ENCODE measurements around the gene ESD. TPM values are rescaled to one million over a fixed set of nuclear protein-coding genes. Genes with fewer than 3 reads are reported as not detected.
"Not testable (repeated sequence)": the region's sequence is repeated elsewhere in the genome, so short reads cannot be mapped to it uniquely, and the experiment has no call there.

Gene ESD
- 112 and 136 TPM in 2 replicates for total RNA-seq (2014; rRNA removed; shearing (Covaris generic))

- DNase-seq (ENCODE audit: low read depth): peak; percentile 86
Measured at GRCh38 chr13:46796515-46797474, at the start of gene ESD. Gene ESD, minus strand, starts transcription at chr13:46797161. Its CDS starts 5,748 bp downstream, at chr13:46791413.

GRCh38 chr13:46846726-46847125 lies 49.8 kb upstream of the ESD start:
- no peak for DNase-seq (ENCODE audit: low read depth)

- DNase-seq (ENCODE audit: low read depth): no peak
Measured at GRCh38 chr13:46845146-46845545, 48.2 kb upstream of the ESD start.

DNA sequence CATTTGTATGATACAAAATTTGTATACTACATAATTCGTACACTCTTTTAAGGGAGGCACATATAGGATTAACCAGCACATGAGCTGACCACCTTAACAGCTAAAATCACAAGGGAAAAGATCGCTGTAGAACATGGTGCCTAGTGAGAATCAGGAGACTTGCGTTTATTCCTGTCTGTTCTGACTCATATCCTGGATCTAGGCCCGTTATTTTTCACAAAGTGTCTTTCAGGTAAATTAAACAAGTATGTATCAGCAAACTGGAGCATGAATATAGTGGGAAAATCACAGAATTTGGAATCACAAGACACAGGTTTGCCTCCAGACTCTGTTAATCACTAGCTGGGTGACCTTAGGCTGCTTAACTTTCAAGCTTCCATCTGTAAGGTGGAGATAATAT lies 47.5 kb upstream of the ESD start:
- peak; percentile 53 for DNase-seq (ENCODE audit: low read depth)

- peak; percentile 12 for DNase-seq (ENCODE audit: low read depth)
Measured at GRCh38 chr13:46839399-46839798, 42.4 kb upstream of the ESD start.

GRCh38 chr13:46834657-46835056 lies 37.7 kb upstream of the ESD start:
- DNase-seq (ENCODE audit: low read depth): no peak

DNA sequence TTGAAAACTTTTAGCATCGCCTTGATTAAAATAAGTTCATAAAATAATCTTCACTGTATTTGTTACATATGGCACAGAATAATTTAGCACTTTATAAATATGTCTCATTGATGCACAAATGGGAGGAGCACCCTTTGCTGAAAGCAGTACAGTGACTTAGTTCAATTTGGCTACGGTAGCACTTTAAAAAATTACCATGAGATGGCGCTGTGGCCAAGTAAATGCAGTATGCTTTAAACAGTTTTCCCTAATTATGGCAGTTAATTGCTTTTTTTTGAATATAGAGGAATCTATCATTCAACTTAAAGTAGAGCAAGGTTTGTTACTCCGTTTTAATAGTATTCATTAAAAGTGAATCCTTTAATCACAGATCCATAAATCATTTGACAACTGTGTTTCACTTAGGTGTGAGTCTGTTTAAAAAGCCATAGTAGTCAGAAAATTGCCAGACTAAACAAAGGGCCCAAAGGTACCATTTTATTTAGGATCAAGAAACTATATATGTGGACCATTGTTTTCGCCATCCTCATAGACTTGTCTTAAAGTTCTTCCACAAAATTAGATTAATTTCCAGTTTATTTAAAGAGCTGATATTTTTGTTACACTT lies 34.7 kb upstream of the ESD start:
- DNase-seq (ENCODE audit: low read depth): peak; percentile 34

- no peak for DNase-seq (ENCODE audit: low read depth)
Measured at GRCh38 chr13:46830405-46831005, 33.5 kb upstream of the ESD start.

- no peak for DNase-seq (ENCODE audit: low read depth)
Measured at GRCh38 chr13:46822551-46822950, 25.6 kb upstream of the ESD start.

DNA sequence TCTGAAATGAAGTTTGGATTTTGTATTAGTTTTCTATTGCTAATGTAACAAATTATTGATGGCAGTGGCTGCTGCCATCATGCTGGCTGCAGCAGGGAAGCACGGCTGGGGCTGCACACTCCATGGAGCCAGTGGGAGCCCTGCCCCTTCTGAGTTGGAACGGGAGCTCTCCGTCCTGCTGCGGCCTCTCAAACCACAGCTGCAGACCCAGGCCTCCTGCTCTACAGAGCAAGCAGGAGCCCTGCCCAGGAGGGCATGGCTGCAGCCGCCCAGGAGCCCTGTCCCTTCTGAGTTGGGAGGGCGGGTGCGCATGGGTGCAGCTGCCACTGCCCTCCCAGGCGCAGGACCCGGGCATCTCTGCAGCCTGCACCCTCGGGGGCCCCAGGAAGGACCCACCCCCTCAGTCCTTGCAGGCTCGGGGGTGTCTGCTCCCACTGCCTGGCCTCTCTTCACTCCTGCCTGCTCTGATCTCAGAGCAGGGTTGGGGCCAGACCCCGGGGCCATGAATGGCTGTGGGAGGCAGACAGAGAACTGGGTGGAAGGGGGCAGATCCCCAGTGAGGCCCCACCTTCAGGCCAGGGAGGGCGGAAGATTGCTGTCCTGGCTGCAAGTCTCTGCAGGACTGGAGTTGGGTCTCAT lies 21.0 kb upstream of the ESD start:
- DNase-seq (ENCODE audit: low read depth): no peak

DNA sequence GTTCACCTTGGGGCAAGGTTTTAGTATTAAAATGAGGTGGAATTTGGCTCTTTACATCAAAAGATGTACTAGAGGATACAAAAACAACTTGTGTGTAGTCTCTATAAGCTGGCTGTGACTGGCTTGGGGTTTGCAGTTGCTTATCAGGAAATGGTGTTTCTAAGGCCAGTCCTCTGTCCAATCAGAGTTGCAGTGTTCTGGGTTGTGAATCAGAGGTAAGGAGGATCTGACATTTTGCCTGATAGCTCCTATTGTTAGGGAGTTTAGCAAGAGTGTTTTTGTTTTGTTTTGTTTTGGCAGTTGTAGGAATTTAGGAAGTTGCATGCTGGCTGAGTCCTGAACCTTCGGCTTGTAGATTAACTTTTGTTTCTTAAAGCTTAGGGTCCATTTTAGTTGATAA lies 20.1 kb upstream of the ESD start:
- DNase-seq (ENCODE audit: low read depth): peak; percentile 27

DNA sequence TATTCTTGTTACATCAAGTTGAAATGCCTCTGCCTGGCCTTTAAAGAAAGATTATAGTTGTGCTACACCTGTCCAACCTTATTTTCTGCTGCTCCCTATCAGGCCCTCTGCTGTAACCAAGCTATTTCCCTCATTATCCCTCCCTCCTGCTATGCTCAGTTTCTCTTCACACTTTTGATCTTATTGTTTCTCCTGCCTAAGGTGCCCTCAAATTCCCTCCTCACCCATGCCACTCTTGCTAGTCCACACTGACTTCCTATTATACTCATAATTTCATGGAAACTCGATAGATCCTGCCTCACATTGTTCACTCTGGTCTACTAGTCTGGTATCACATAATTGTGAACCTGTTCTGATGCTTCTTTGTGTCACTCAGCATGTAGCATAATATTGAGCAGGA lies 19.4 kb upstream of the ESD start:
- DNase-seq (ENCODE audit: low read depth): no peak

DNA sequence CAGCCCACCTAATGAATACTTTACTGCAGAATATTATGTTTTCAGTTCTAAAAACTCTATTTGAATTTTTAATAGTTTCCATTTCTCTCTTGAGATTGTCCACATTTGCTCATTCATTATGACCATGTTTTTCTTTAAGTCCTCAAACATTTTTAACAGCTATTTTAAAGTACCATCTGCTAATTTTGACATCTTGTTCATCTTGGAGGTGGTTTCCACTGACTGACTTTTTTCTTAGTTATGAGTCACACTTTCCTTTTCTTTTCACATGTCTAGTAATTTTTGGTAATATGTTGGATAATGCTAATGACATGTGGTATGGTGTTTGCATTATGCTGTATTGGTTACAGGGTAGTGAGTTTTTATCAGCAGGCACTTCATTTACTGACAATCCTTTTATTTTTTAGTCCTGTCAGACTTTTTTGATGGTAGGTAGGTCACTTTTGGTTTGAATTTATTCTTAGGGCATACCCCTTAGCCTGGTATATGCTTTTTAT lies 15.4 kb upstream of the ESD start:
- DNase-seq (ENCODE audit: low read depth): no peak

DNA sequence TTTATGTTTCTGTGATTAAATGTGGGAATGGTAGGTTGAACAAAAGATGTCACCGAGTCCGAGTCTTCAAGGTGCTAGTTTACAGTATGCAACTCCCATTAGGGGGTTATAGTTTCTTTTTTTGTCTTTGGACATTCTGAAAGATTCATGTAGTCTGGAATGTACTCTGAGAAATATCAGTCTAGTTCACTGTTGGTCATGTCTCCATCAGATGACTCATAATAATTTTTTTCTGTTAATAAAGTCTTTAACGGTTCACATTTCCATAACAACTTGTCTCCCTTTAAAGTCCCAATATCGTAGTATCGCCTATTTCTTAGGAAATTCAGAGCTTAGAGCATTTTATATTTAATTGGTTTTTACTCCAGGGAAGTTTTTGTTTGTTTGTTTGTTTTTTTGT lies 13.5 kb upstream of the ESD start:
- no peak for DNase-seq (ENCODE audit: low read depth)

GRCh38 chr13:46804921-46805320 lies 8.0 kb upstream of the ESD start:
- not testable (repeated sequence) for DNase-seq (ENCODE audit: low read depth)

- DNase-seq (ENCODE audit: low read depth): peak; percentile 96
Measured at GRCh38 chr13:46804391-46804815, 7.4 kb upstream of the ESD start.

- DNase-seq (ENCODE audit: low read depth): peak; percentile 61
Measured at GRCh38 chr13:46803586-46803985, 6.6 kb upstream of the ESD start.

GRCh38 chr13:46801858-46802257 lies 4.9 kb upstream of the ESD start:
- DNase-seq (ENCODE audit: low read depth): no peak

DNA sequence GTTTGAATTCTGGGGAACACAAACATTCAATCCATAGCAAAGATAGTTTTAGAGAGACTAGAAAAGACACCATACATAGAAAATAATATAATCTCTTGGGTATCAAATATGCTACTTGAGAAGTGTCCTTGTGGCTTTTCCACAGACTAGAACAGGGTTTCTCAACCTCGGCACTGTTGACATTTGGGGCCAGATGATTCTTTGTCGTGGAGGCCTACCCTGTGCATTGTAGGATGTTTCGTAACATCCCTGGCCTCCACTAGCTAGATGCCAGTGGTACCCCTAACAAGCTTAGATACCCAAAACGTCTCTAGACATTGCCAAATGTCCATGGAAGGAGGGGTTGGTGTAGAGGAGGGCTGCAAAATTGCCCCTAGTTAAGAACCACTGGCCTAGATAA lies 2.2 kb upstream of the ESD start:
- no peak for DNase-seq (ENCODE audit: low read depth)

GRCh38 chr13:46797501-46798237 lies 708 bp upstream of the ESD start:
- DNase-seq (ENCODE audit: low read depth): no peak

- no peak for DNase-seq (ENCODE audit: low read depth)
Measured at GRCh38 chr13:46796129-46796514, 839 bp downstream of the ESD start.
